Astrocyte (in vitro differentiated cells and primary cell): Measurements from ENCODE around the gene ACSF3.

ENCODE experiments used
- CTCF ChIP-seq: IDR thresholded peaks from 2 replicates; pipeline ENCODE4 v1.5.1; 2011; ENCODE audit warnings: low read depth, mild to moderate bottlenecking, inconsistent platforms, low read length, moderate library complexity; ENCODE audit not compliant: insufficient read depth
- EZH2 ChIP-seq: IDR thresholded peaks from 2 replicates; pipeline ENCODE4 v1.6.1; 2012; ENCODE audit warnings: mild to moderate bottlenecking, low read length, inconsistent platforms; ENCODE audit not compliant: insufficient read depth

GRCh38 chr16:89100601-89101302 is 7.1 kb downstream of the ACSF3 start:
- no peak for TF ChIP-seq CTCF
- no peak for TF ChIP-seq EZH2
